Transverse colon (tissue), 4 donors: Measurements from ENCODE around the gene ETNPPL. TPM values are rescaled to one million over a fixed set of nuclear protein-coding genes. Genes with fewer than 3 reads are reported as not detected.
"Not testable (repeated sequence)": the region's sequence is repeated elsewhere in the genome, so short reads cannot be mapped to it uniquely, and the experiment has no call there.

Experiments used
- DNase-seq: peaks from one replicate; pipeline ENCODE4 v3.0.0-alpha.2; 2019
- H3K27ac ChIP-seq, 4 donors: fragments of 200-600 bp; sonication (generic); 2 replicates each; pipeline ENCODE4 v1.5.1; 2016 to 2018; ENCODE audit warnings: inconsistent platforms in 4 of 4
- H3K27me3 ChIP-seq: fragments of 200-600 bp; sonication (generic); 2 replicates; pipeline ENCODE4 v1.5.1; 2017; ENCODE audit warnings: inconsistent platforms
- H3K36me3 ChIP-seq, 4 donors: fragments of 200-600 bp; sonication (generic); 2 replicates each; pipeline ENCODE4 v1.5.1; 2017 to 2019; ENCODE audit warnings: inconsistent platforms in 4 of 4
- H3K4me1 ChIP-seq, 4 donors: fragments of 200-600 bp; sonication (generic); 2 replicates each; pipeline ENCODE4 v1.5.1; 2017 to 2020; ENCODE audit warnings: inconsistent platforms in 4 of 4
- H3K4me3 ChIP-seq, 4 donors: fragments of 200-600 bp; sonication (generic); 1 replicate in 1 of 4; 2 replicates in 3 of 4; pipeline versions ENCODE4 v1.5.1 to v1.6.1; 2017 to 2019; ENCODE audit warnings: inconsistent platforms in 4 of 4
- H3K9me3 ChIP-seq, 2 donors: fragments of 200-600 bp; sonication (generic); 2 replicates each; pipeline ENCODE4 v1.5.1; 2017 to 2019; ENCODE audit warnings: inconsistent platforms in 2 of 2
- CTCF ChIP-seq, 5 experiments: fragments of 200-600 bp in 3 of 5; fragments of 450-650 bp in 2 of 5; sonication (generic) in 3 of 5; IDR thresholded peaks; 1 replicate in 2 of 5; 2 replicates in 3 of 5; pipeline ENCODE4 v1.5.1; 2016 to 2017; ENCODE audit warnings: antibody characterized with exemption in 5 of 5, inconsistent platforms in 3 of 5, mild to moderate bottlenecking in 2 of 5, moderate library complexity in 1 of 5
- EP300 ChIP-seq: sonication (generic); formaldehyde crosslinking; IDR thresholded peaks from one replicate; pipeline ENCODE4 v1.6.1; 2017; ENCODE audit warnings: antibody characterized with exemption, low read depth
- POLR2A ChIP-seq: fragments of 450-650 bp; IDR thresholded peaks from one replicate; pipeline ENCODE4 v1.6.1; 2016; ENCODE audit warnings: antibody characterized with exemption, mild to moderate bottlenecking, moderate library complexity
- POLR2AphosphoS5 ChIP-seq, 3 donors: sonication (generic); formaldehyde crosslinking; IDR thresholded peaks; one replicate each; pipeline ENCODE4 v1.6.1; 2016; ENCODE audit warnings: antibody characterized with exemption in 3 of 3
- WGBS, 2 donors: methylation state at CpG; one replicate each; pipeline ENCODE4 v1.1.5; 2018; ENCODE audit warnings: low coverage in 1 of 2; 5-methylcytosine and 5-hydroxymethylcytosine counted together
- in situ Hi-C, 4 donors: fragments of 200-750 bp; cut with MboI; loops; one replicate each; pipeline versions ENCODE4 v1.15.0 to v1.15.1; 2017; ENCODE audit warnings: low sequenced_read_pairs in 3 of 4, low pct_ligation_motif_present in 1 of 4, low pct_unique_long_range_greater_than_20kb in 1 of 4
- intact Hi-C: fragments of 100-400 bp; cut with DNase I; formaldehyde crosslinking; loops from one replicate; pipeline ENCODE4 v1.15.1; 2023; ENCODE audit warnings: low total_unique reads
- total RNA-seq, 4 donors: library from RNA; depleted of rRNA; stranded (reverse); fragments of >200 nt; gene quantifications; one replicate each; pipeline ENCODE4 v1.1.0, GENCODE V29; 2016

The ETNPPL gene
- total RNA-seq, 4 donors from 2014 or later: not detected

- H3K27me3 ChIP-seq: no peaks in the 10 kb centered on the region
- no peaks in the 10 kb centered on the region for H3K36me3 ChIP-seq
- H3K27ac ChIP-seq: no peak overlapping the region
- DNase-seq: no peak
- no peaks in the 10 kb centered on the region for H3K9me3 ChIP-seq
- TF ChIP-seq POLR2AphosphoS5 (IDR thresholded peaks at IDR 0.05) (no peak), CTCF (IDR thresholded peaks at IDR 0.05) (no peak), POLR2A (no peak), EP300 (no peak)
- no peaks in the 10 kb centered on the region for H3K4me1 ChIP-seq
- no peak overlapping the region for H3K4me3 ChIP-seq
- WGBS, 2 donors: 35 to 50% methylated on average over 4 of the region's 4 CpGs
- intact Hi-C loops (no loop called here), in situ Hi-C loops (no loop called here)
These were observed 48.0 kb downstream of the ETNPPL start for GRCh38 chr4:108714880-108715279.

GRCh38 chr4:108710578-108710977, 52.3 kb downstream of the ETNPPL start:
- H3K27ac ChIP-seq, H3K36me3 ChIP-seq, DNase-seq, intact Hi-C loops, in situ Hi-C loops, H3K27me3 ChIP-seq, H3K4me3 ChIP-seq, H3K4me1 ChIP-seq, H3K9me3 ChIP-seq: not testable (repeated sequence)
- 63 to 78% methylated on average over 2 to 7 of the region's 7 CpGs for WGBS, 2 donors

- in situ Hi-C loops (no loop called here), intact Hi-C loops (no loop called here)
- WGBS, 2 donors: 61 to 64% methylated on average over 6 to 7 of the region's 7 CpGs
- no peak for TF ChIP-seq POLR2A
- TF ChIP-seq CTCF (IDR thresholded peaks at IDR 0.05): no peak
- TF ChIP-seq EP300: no peak
- Histone ChIP-seq H3K4me1 (no peaks in the 10 kb centered on the region), H3K9me3 (no peaks in the 10 kb centered on the region), H3K36me3 (no peaks in the 10 kb centered on the region), H3K27me3 (no peaks in the 10 kb centered on the region), H3K4me3 (no peak overlapping the region), H3K27ac (no peak overlapping the region)
- DNase-seq: no peak
These were observed 53.1 kb downstream of the ETNPPL start for GRCh38 chr4:108709722-108710121.

GRCh38 chr4:108709234-108709633, 53.6 kb downstream of the ETNPPL start:
- in situ Hi-C loops (no loop called here), intact Hi-C loops (no loop called here)
- DNase-seq: no peak
- H3K4me3 ChIP-seq: no peak overlapping the region
- H3K9me3 ChIP-seq: no peaks in the 10 kb centered on the region
- 90 to 95% methylated on average over 4 to 10 of the region's 10 CpGs for WGBS, 2 donors
- H3K36me3 ChIP-seq: no peaks in the 10 kb centered on the region
- no peaks in the 10 kb centered on the region for H3K27me3 ChIP-seq
- H3K4me1 ChIP-seq: no peaks in the 10 kb centered on the region
- no peak for TF ChIP-seq CTCF (IDR thresholded peaks at IDR 0.05)
- TF ChIP-seq POLR2A: no peak
- no peak for TF ChIP-seq POLR2AphosphoS5 (IDR thresholded peaks at IDR 0.05)
- TF ChIP-seq EP300: no peak
- H3K27ac ChIP-seq: no peak overlapping the region

GRCh38 chr4:108706289-108706688, 56.6 kb downstream of the ETNPPL start:
- H3K9me3 ChIP-seq: no peaks in the 10 kb centered on the region
- no peak overlapping the region for H3K4me3 ChIP-seq
- TF ChIP-seq EP300: no peak
- TF ChIP-seq POLR2A: no peak
- TF ChIP-seq CTCF (IDR thresholded peaks at IDR 0.05): no peak
- TF ChIP-seq POLR2AphosphoS5 (IDR thresholded peaks at IDR 0.05): no peak
- no peaks in the 10 kb centered on the region for H3K36me3 ChIP-seq
- H3K4me1 ChIP-seq: no peaks in the 10 kb centered on the region
- no peak overlapping the region for H3K27ac ChIP-seq
- DNase-seq: no peak
- intact Hi-C loops: no loop called here
- no peaks in the 10 kb centered on the region for H3K27me3 ChIP-seq
- in situ Hi-C loops: no loop called here
- 51 to 55% methylated on average over 4 of the region's 4 CpGs for WGBS, 2 donors
